Measurements from ENCODE around the gene RNF223. TPM values are rescaled to one million over a fixed set of nuclear protein-coding genes. Genes with fewer than 3 reads are reported as not detected.

RNF223 gene
- total and polyA plus RNA-seq, 2 of the 8 experiments (the other 6 are each of a cell fraction or from before 2014, with no cell fraction given) = not detected

DNA sequence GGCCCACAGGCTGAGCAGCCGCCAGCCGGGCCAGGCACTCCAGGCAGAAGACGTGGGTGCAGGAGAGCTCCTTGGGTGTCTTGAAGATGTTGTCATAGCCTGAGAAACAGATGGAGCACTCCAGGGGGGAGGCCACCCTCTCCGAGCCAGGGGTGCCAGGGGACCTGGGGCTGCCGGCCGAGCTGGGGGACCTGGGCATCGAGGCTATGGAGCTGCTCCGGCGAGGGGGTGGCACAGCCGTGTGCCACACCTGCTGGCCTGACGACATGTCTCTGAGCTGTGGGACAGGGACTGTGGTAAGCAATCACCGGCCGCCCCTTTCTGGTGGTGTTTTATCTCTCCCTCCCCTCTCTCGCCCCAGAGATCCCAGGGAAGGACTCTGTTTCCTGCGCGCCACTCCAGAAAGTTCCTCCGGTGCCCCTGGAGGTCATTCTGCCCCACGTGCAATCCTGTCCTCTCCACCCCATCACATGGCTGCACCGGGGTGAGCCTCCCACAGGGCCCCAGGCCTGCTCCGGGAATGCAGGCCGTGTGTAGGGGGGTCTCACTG is 1.7 kb downstream of the RNF223 start:
- Histone ChIP-seq H3K14ac (ENCODE audit: insufficient read length) (no peak overlapping the region), H4K91ac (replicated peaks; ENCODE audit: insufficient read length, low read length) (no peak overlapping the region), H2AK5ac (ENCODE audit: low read depth, low read length) (no peak overlapping the region), H4K8ac (ENCODE audit: extremely low read depth, insufficient read depth, low read length) (no peak overlapping the region), H3K23me2 (ENCODE audit: low read depth, low read length) (peaks cover 7% of the 10 kb centered on the region; the same call in 1 of the 2 replicates), H2BK20ac (ENCODE audit: low read length) (no peak overlapping the region), H3K79me2 (ENCODE audit: control insufficient read depth in 1 of 2, insufficient read depth in 2 of 2, low read length in 2 of 2) (no peaks in the 10 kb centered on the region), H3K27ac (ENCODE audit: low read depth, low read length) (no peak overlapping the region; the same call in 1 of the 2 replicates), H3K4ac (replicated peaks; ENCODE audit: insufficient read length, low read depth, low read length) (no peak overlapping the region), H3K4me2 (ENCODE audit: insufficient read depth in 1 of 2, low read depth in 2 of 2, low read length in 2 of 2) (no peak overlapping the region), H2AFZ (ENCODE audit: low read length) (no peak overlapping the region), H3K23ac (ENCODE audit: insufficient read length) (no peak overlapping the region), H2BK120ac (replicated peaks; ENCODE audit: low read depth, low read length) (no peak overlapping the region), H3K18ac (ENCODE audit: extremely low read depth, low read length) (no peak overlapping the region), H3K36me3 (ENCODE audit: control insufficient read depth in 2 of 4, insufficient read depth in 4 of 4, low read length in 3 of 4) (no peaks in the 10 kb centered on the region), H2BK12ac (ENCODE audit: low read depth, low read length) (no peak overlapping the region), H3K56ac (replicated peaks; ENCODE audit: insufficient read length, low read depth, low read length) (no peak overlapping the region), H2BK5ac (ENCODE audit: low read depth, low read length) (no peak overlapping the region), H4K5ac (ENCODE audit: insufficient read length, low read depth, low read length) (no peak overlapping the region), H3K9ac (replicated peaks in 1 of 4; ENCODE audit: extremely low read depth in 1 of 4, low read depth in 3 of 4, low read length in 3 of 4) (no peak overlapping the region), H3K79me1 (ENCODE audit: low read depth, low read length) (no peaks in the 10 kb centered on the region), H4K20me1 (replicated peaks in 1 of 2; ENCODE audit: control insufficient read depth in 1 of 2, insufficient read depth in 2 of 2, low read length in 2 of 2) (peaks cover 0 to 11% of the 10 kb centered on the region in 2 experiments), H2BK15ac (ENCODE audit: low read length) (no peak overlapping the region), H3K4me1 (replicated peaks in 1 of 4; ENCODE audit: control insufficient read depth in 3 of 4, insufficient read depth in 4 of 4, low read length in 3 of 4) (peaks cover 0 to 9% (median 1%) of the 10 kb centered on the region in 4 experiments; a peak in 4 of 7 replicates), H3K4me3 (ENCODE audit: extremely low read depth in 1 of 4, insufficient read depth in 2 of 4, low read depth in 3 of 4, low read length in 4 of 4) (no peak overlapping the region), H3K27me3 (replicated peaks in 1 of 4; ENCODE audit: control insufficient read depth in 3 of 4, extremely low read depth in 1 of 4, insufficient read depth in 3 of 4, low read length in 3 of 4) (peaks cover 1 to 18% (median 12%) of the 10 kb centered on the region in 4 experiments; a peak in 6 of 7 replicates), H3K9me3 (ENCODE audit: insufficient read depth in 2 of 2, low read depth in 1 of 2, low read length in 1 of 2) (no peaks in the 10 kb centered on the region)
- ChIA-PET POLR2A (ENCODE audit: partially characterized antibody) (interaction anchor here (1.1 to 2.8 kb wide), 6 partner anchors 8 to 58 kb away, joined by 3 to 11 read pairs (median 4); no protein-coding TSS in a partner anchor), CTCF (ENCODE audit: partially characterized antibody) (interaction anchor here (0.9 to 2.1 kb wide), 4 partner anchors 8 to 88 kb away, joined by 3 to 5 read pairs (median 4); no protein-coding TSS in a partner anchor)
- 84% methylated on average over 19 of the region's 21 CpGs; no CpG with 5 or more reads in 1 of the 2 experiments for WGBS, 2 experiments (ENCODE audit: extremely low coverage in 1 of 2, insufficient coverage in 1 of 2, insufficient read length in 1 of 2, insufficient replicate concordance in 2 of 2, low coverage in 1 of 2, low lambda C conversion rate in 2 of 2, missing lambda C conversion rate in 1 of 2)
- TF ChIP-seq BRCA1 (IDR thresholded peaks at IDR 0.05; ENCODE audit: low read depth, low read length) (no peak), JUND (IDR thresholded peaks at IDR 0.05; ENCODE audit: low read length) (no peak), KDM5A (IDR thresholded peaks at IDR 0.05; ENCODE audit: low read length) (no peak), RNF2 (IDR thresholded peaks at IDR 0.05; ENCODE audit: borderline replicate concordance, low read depth, low read length, missing control alignments, poor library complexity, severe bottlenecking) (no peak), NANOG (IDR thresholded peaks at IDR 0.05; ENCODE audit: insufficient read depth, low read depth, low read length, poor library complexity, severe bottlenecking) (no peak), SUZ12 (IDR thresholded peaks at IDR 0.05; ENCODE audit: low read length) (no peak), GTF2F1 (IDR thresholded peaks at IDR 0.05; ENCODE audit: borderline replicate concordance, low read depth, low read length) (no peak), POLR2A (IDR thresholded peaks at IDR 0.05; ENCODE audit: control extremely low read depth in 1 of 2, low read depth in 2 of 2, low read length in 2 of 2) (no peak), YY1 (IDR thresholded peaks at IDR 0.05; ENCODE audit: low read depth, low read length) (no peak), SP1 (IDR thresholded peaks at IDR 0.05; ENCODE audit: low read depth, low read length) (no peak)
- TF ChIP-seq, protein P1, sequence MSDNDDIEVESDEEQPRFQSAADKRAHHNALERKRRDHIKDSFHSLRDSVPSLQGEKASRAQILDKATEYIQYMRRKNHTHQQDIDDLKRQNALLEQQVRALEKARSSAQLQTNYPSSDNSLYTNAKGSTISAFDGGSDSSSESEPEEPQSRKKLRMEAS (IDR thresholded peaks at IDR 0.05) = no peak
- DNase-seq (ENCODE audit: low read depth in 1 of 2, low spot score in 2 of 2) (no peak), FAIRE-seq (no peak)

Data from H1 (cell line).